ENCODE data around the gene LRRC75A.

DNA sequence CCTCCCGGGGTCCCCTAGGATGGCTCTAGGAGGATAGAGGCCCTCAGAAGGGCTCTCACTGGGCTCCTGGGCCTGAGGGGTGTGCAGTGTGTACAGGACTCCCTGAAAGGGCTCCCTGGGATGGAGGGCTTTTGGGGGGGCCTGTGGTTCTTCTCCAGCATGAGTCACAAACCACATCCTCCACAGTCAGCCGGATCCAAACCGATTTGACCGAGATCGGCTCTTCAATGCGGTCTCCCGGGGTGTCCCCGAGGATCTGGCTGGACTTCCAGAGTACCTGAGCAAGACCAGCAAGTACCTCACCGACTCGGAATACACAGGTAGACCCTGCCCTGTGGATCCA lies 72.1 kb downstream of the LRRC75A start:
- TF ChIP-seq, protein P1, sequence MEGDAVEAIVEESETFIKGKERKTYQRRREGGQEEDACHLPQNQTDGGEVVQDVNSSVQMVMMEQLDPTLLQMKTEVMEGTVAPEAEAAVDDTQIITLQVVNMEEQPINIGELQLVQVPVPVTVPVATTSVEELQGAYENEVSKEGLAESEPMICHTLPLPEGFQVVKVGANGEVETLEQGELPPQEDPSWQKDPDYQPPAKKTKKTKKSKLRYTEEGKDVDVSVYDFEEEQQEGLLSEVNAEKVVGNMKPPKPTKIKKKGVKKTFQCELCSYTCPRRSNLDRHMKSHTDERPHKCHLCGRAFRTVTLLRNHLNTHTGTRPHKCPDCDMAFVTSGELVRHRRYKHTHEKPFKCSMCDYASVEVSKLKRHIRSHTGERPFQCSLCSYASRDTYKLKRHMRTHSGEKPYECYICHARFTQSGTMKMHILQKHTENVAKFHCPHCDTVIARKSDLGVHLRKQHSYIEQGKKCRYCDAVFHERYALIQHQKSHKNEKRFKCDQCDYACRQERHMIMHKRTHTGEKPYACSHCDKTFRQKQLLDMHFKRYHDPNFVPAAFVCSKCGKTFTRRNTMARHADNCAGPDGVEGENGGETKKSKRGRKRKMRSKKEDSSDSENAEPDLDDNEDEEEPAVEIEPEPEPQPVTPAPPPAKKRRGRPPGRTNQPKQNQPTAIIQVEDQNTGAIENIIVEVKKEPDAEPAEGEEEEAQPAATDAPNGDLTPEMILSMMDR (IDR thresholded peaks at IDR 0.05; ENCODE audit: low read depth, low read length) = no peak
- no peak for TF ChIP-seq EZH2phosphoT487 (IDR thresholded peaks at IDR 0.05; ENCODE audit: low read depth)

All from OCI-LY3 (cell line).